ENCODE data around the gene PRKCA.

The PRKCA gene

DNA sequence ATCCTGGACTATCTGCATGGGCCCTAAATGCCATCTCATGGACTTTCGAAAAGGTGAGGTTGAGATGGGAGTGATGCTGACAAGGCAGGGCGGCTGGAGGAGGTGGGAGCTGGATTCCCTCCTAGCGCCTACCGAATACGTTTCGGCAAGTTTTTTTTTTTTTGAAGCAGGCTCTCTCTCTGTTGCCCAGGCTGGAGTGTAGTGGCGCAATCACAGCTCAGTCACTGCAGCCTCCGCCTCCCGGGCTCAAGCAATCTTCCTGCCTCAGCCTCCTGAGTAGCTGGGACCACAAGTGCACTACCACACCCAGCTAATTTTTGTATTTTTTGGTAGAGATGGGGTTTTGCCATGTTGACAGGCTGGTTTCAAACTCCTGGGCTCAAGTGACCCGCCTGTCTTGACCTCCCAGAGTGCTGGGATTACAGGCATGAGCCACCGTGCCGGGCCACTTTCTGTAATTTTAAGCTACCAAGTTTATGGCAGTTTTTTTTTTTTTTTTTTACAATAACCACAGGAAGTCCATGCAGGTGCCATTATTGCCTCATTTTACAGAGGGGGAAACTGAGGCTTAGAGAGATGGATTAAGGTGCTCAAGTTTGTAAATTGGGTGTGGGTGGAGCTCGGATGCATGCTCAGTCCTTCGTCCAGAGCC, 246.4 kb downstream of the PRKCA start:
- DNase-seq: no peak
- intact Hi-C loops (cut with DNase I): no loop called here

DNA sequence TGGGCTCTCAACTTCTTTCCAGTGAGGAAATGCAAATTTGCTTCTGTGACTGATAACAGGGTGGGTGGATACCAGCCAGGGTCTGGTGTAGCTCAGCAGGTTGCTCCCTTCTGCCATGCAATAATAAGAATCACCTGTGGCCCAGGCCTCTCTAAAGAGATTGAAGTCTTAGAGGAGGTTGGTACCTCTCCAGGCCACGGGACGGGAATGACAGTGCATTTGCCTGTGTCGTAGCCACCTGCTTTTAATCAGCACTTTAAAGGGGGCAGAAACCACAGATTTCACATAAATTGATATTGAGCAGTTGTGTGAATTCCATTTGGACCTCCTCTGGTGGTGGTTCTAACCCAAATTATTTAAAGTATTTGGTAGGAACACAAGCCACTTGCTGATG, 246.9 kb downstream of the PRKCA start:
- no peak for DNase-seq
- intact Hi-C loops (cut with DNase I): no loop called here

DNA sequence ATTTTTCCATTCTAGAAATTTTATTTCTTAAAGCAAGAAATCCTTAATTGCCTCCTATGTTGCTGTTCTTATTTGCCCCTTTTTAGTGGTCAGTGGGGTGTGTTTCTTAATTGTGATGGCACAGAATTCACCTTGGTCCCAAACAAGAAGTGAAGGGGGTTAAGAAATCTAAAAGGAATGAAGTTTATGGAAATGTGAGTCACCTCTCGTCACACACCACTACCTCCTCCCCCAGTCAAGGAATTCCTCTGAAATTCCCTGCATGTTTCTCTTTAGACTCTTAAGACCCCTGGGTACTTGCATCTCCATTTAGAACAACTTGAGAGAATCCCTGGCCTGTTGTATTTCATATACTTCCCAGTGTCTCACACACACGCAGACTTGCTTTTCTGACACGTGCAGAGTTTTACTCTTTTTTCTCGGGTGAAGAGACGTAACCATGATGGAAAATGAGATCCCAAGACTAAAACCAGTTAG, 247.4 kb downstream of the PRKCA start:
- intact Hi-C loops (cut with DNase I): no loop called here

DNA sequence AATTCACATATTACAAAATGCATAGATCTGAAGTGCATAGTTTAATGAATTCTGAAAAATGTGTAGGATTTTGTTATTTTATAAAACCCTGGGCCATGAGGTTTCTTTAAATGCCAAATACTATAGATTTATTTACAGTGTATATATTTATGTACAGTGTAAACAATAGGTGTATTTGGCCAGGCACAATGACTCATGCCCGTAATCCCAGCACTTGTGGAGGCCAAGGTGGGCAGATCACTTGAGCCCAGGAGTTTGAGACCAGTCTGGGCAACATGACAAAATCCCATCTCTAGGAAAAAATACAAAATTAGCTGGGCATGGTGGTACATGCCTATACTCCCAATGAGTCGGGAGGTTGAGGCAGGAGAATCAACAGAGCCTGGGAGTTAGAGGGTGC, 249.4 kb downstream of the PRKCA start:
- intact Hi-C loops (cut with DNase I): no loop called here
- no peak for DNase-seq

More for the DNA sequence above, 247.4 kb downstream of the PRKCA start:
- no peak for DNase-seq

DNA sequence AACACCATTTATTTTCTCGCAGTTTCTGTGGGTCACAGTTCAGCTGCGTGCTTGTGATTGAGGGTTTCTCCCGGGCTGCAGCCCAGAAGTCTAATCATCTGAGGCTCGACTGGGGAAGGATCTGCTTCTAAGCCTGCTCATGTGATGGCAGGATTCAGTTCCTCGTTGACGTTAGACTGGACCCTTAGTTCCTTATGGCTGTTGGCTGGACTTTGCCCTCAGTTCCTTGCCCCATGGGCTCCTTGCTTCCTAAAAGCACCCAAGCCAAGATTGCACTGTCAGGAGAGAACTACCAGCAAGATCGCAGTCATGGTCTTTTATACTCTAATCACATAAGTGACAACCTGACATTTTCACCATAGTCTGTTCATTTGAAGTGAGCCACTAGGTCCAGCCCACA, 250.0 kb downstream of the PRKCA start:
- DNase-seq: no peak
- intact Hi-C loops (cut with DNase I): no loop called here

- DNase-seq: no peak
- intact Hi-C loops (cut with DNase I): no loop called here
Observed at GRCh38 chr17:66555605-66556004, 253.2 kb downstream of the PRKCA start.

DNA sequence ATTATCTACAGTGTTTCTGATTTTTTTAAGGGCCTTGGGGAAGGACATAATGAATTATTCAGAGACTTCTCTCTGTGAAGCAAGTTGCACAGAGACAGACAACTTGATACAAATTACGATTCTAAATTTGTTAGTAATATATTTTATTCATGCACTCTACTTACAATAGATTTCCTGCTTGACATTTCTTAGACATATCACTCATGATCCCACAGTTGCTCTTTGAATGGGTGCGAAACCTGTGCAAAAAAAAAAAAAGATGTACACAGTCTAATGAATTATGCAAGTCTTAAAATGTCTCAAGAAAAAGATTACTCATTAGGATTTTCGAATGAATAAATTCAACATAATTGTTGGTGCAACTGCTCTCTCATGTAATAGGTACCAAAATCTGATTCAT, 254.8 kb downstream of the PRKCA start:
- intact Hi-C loops (cut with DNase I): no loop called here
- DNase-seq: no peak

GRCh38 chr17:66557886-66558285, 255.5 kb downstream of the PRKCA start:
- intact Hi-C loops (cut with DNase I): no loop called here
- no peak for DNase-seq

GRCh38 chr17:66560691-66561090, 258.3 kb downstream of the PRKCA start:
- intact Hi-C loops (cut with DNase I): loop anchor here (10.0 kb wide), 1 partner anchor 256 kb away; the partner anchor contains the start of gene PRKCA
- DNase-seq: no peak

- intact Hi-C loops (cut with DNase I): loop anchor here (10.0 kb wide), 1 partner anchor 257 kb away; the partner anchor contains the start of gene PRKCA
- no peak for DNase-seq
Observed at GRCh38 chr17:66562119-66562518, 259.7 kb downstream of the PRKCA start.

GRCh38 chr17:66564992-66565465, 262.6 kb downstream of the PRKCA start:
- intact Hi-C loops (cut with DNase I): loop anchor here (5.0 to 10.0 kb wide), 2 partner anchors 260 to 308 kb away; partner anchors contain the start of gene PRKCA
- DNase-seq: no peak

DNA sequence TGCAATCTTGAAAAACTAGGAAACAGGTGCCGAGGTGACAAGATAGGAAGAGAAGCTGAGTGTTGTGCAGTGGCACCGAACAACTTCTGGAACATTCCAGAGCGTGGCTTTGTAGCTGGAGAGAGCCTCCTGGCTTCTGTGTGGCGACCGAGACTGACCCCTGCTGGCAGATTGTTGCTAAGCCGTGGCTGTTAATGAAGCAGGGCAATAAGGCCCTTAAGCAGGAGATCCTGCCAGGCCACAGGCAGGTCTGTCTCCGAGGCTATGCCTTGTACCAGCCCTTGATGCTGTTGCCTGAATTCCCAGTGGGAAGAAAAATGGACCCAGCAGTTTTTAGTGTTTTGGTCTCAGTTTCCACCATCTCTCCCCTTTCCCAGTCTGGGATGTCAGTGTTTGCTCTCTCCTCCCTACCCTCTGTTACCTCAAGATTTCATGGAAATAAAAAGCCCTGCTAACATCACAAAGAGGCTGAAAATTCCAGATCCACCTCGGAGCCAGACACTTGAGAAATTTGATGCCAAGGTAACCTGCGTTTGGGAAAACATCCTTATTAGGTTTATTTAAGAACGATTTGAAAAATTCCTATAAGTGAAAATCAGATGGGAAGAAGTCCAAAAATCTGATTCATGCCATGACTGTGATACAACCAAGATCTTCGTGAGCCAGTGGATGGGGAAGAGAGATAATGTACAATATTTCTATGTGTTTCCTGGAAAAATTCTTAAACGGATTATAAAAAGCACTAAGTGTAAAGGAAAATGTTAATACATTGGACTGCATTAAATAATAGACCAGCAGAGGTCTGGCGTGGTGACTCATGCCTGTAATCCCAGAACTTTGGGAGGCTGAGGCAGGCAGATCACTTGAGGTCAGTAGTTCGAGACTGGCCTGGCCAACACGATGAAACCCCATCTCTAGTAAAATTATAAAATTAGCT, 265.1 kb downstream of the PRKCA start:
- intact Hi-C loops (cut with DNase I): loop anchor here (5.0 to 10.0 kb wide), 2 partner anchors 263 to 310 kb away; partner anchors contain the start of gene PRKCA
- peak; percentile 51 to 96 (median 76) for DNase-seq

- no peak for DNase-seq
- intact Hi-C loops (cut with DNase I): loop anchor here (5.0 to 10.0 kb wide), 2 partner anchors 265 to 312 kb away; partner anchors contain the start of gene PRKCA
Observed at GRCh38 chr17:66569572-66569971, 267.2 kb downstream of the PRKCA start.

- intact Hi-C loops (cut with DNase I): no loop called here
- DNase-seq: peak in 4 of 10 donors; percentile 37 to 86 (median 80)
Observed at GRCh38 chr17:66570447-66571195, 268.2 kb downstream of the PRKCA start.

GRCh38 chr17:66571745-66572144, 269.3 kb downstream of the PRKCA start:
- DNase-seq: no peak
- intact Hi-C loops (cut with DNase I): no loop called here

- intact Hi-C loops (cut with DNase I): no loop called here
Observed at GRCh38 chr17:66573078-66573477, 270.7 kb downstream of the PRKCA start.

DNA sequence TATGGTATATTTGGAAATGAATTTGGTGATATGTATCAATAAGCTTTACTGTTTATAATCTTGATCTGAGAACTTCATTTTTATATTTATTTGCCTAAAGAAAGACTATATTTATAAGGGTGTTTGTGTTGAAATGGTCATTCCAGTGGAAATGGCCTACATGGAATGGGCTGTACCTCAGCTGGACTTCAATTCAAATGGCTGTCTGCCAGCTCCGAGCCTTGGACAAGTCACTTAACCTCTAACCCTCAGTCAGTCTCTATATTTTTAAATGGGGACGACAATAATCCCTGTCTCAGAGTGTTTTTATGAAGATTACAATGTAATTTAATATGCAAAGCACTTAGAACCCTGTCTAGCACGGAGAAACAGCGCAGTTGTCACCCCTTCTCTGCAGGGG, 271.7 kb downstream of the PRKCA start:
- DNase-seq: no peak
- intact Hi-C loops (cut with DNase I): no loop called here

More at GRCh38 chr17:66573078-66573477, 270.7 kb downstream of the PRKCA start:
- DNase-seq: no peak

DNA sequence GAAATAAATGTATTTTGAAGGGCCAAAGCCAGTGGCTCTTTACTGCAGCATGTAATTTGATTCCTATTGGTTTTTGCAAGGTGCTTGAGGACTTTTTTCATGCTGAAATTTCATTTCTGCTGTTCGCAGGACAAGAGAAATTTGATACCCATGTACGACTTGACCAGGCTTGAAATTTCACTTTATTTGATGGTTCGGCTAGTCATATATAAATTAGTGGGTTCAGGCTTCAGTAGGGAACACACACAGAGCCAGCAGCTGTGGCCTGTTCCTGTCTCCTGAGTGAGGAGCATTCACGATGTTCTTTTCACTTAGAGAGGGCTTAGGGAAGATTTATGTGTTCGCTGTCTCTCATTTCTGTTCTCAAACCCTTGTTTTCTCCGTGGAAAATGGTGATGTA, 274.1 kb downstream of the PRKCA start:
- intact Hi-C loops (cut with DNase I): no loop called here
- DNase-seq: no peak

DNA sequence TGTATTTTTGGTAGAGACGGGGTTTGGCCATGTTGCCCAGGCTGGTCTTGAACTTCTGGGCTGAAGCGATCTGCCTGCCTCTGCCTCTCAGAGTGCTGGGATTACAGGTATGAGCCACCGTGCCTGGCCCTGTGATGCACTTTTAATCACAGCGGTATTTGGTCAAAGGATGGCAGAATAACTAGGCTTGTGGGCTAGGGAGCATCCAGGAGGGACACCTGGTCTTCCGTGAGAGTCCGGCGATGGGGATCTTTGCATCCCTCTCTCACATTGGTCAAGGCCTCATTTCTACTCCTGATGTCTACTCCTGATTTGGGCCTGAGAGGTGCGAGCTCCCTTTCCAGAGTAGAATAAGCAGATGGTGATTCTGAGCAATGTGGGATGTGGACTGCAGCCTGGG, 274.6 kb downstream of the PRKCA start:
- no peak for DNase-seq
- intact Hi-C loops (cut with DNase I): no loop called here

GRCh38 chr17:66578781-66579489, 276.5 kb downstream of the PRKCA start:
- DNase-seq: no peak
- intact Hi-C loops (cut with DNase I): no loop called here
